Measurements from ENCODE around the gene COX4I2. TPM values are rescaled to one million over a fixed set of nuclear protein-coding genes. Genes with fewer than 3 reads are reported as not detected.

The COX4I2 gene
- total RNA-seq, 1 experiment from 2014 or later = not detected

DNA sequence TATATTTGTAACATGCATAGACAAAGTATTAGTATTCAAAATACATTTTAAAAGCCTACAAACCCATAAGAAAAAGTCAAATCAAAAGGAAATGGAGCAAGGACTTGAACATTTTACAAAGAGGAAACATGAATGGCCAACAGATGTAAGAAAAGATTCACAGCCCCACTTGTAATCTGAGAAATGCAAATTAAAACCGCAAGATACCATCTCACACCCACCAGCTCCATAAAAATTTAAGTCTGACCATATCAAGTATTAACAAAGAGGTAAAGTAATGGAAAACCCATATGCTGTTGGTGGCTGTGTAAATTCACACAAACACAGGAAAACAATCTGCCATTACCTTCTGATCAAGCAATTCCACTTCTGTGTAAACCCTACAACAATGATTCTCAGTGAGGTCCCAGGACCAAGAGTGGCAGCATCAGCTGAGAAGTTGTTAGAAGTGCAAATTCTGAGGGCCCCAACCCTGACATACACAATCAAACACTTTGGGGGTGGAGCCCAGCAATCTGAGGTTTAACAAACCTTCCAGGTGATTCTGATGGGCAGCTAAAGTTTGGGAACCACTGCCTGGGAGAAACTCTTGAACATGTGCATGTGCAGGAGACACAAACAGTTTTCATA is 54.0 kb downstream of the COX4I2 start:
- peak; percentile 1 for DNase-seq
- H4K20me1 ChIP-seq (ENCODE audit: low read length) = peaks cover 7% of the 10 kb centered on the region; the same call in 1 of the 2 replicates
- H3F3A ChIP-seq (ENCODE audit: low read length, unreplicated experiment) = no peaks in the 10 kb centered on the region
- no peaks in the 10 kb centered on the region for H3K9me2 ChIP-seq (replicated peaks; ENCODE audit: low read length)
- no TSS peak for BruUV-seq (replicated peaks)
- intact Hi-C loops (cut with micrococcal nuclease) = no loop called here
- H3K9me3 ChIP-seq (ENCODE audit: low read length) = no peaks in the 10 kb centered on the region
- peaks cover 61% of the 10 kb centered on the region for H3K36me3 ChIP-seq (ENCODE audit: low read depth, low read length)
- no peaks in the 10 kb centered on the region for H3K27me3 ChIP-seq (ENCODE audit: low read length)
- H3K9ac ChIP-seq (ENCODE audit: low read length) = no peak overlapping the region
- H3K79me2 ChIP-seq (ENCODE audit: low read length) = peaks cover 92% of the 10 kb centered on the region
- ChIA-PET POLR2A (ENCODE audit: unreplicated experiment) (interaction anchor here (0.6 kb wide), 1 partner anchor 118 kb away, joined by 4 read pairs; no protein-coding TSS in a partner anchor), CTCF (interaction anchor here (0.7 kb wide), 1 partner anchor 28 kb away, joined by 5 read pairs; no protein-coding TSS in a partner anchor)
- H3K27ac ChIP-seq (ENCODE audit: low read length) = no peak overlapping the region
- TF ChIP-seq CTCF (conservative IDR thresholded peaks at IDR 0.05; ENCODE audit: low read depth, low read length) = no peak
- TF ChIP-seq EZH2 (IDR thresholded peaks at IDR 0.05; ENCODE audit: low read length, unreplicated experiment) = no peak
- no peak for TF ChIP-seq EZH2phosphoT487 (IDR thresholded peaks at IDR 0.05; ENCODE audit: borderline replicate concordance, low read length)
- no peak for ATAC-seq
- H2AFZ ChIP-seq (ENCODE audit: low read length) = no peak overlapping the region
- H3K4me2 ChIP-seq (ENCODE audit: low read length) = no peak overlapping the region
- no peak overlapping the region for H3K4me3 ChIP-seq (ENCODE audit: low read length)
- H3K4me1 ChIP-seq (ENCODE audit: insufficient read depth, low read length) = peaks cover 39% of the 10 kb centered on the region

- Histone ChIP-seq H3K27ac (ENCODE audit: low read length) (no peak overlapping the region), H3K4me2 (ENCODE audit: low read length) (no peak overlapping the region), H3K36me3 (ENCODE audit: low read depth, low read length) (peaks cover 55% of the 10 kb centered on the region), H3K79me2 (ENCODE audit: low read length) (peaks cover 92% of the 10 kb centered on the region), H4K20me1 (ENCODE audit: low read length) (peaks cover 5% of the 10 kb centered on the region; the same call in 1 of the 2 replicates), H3K9me2 (replicated peaks; ENCODE audit: low read length) (no peaks in the 10 kb centered on the region), H2AFZ (ENCODE audit: low read length) (no peak overlapping the region), H3F3A (ENCODE audit: low read length, unreplicated experiment) (no peaks in the 10 kb centered on the region), H3K9ac (ENCODE audit: low read length) (no peak overlapping the region), H3K4me1 (ENCODE audit: insufficient read depth, low read length) (peaks cover 49% of the 10 kb centered on the region), H3K9me3 (ENCODE audit: low read length) (no peaks in the 10 kb centered on the region), H3K4me3 (ENCODE audit: low read length) (no peak overlapping the region), H3K27me3 (ENCODE audit: low read length) (no peaks in the 10 kb centered on the region)
- intact Hi-C loops (cut with micrococcal nuclease) = no loop called here
- BruUV-seq (replicated peaks) = no TSS peak
- no peak for DNase-seq
- TF ChIP-seq EZH2phosphoT487 (IDR thresholded peaks at IDR 0.05; ENCODE audit: borderline replicate concordance, low read length) (no peak), CTCF (conservative IDR thresholded peaks at IDR 0.05; ENCODE audit: low read depth, low read length) (no peak), EZH2 (IDR thresholded peaks at IDR 0.05; ENCODE audit: low read length, unreplicated experiment) (no peak)
- POLR2A ChIA-PET (ENCODE audit: unreplicated experiment) = no interaction called here
- no peak for ATAC-seq
- CTCF ChIA-PET = no interaction called here
Observed at GRCh38 chr20:31693402-31693801, 55.7 kb downstream of the COX4I2 start.

DNA sequence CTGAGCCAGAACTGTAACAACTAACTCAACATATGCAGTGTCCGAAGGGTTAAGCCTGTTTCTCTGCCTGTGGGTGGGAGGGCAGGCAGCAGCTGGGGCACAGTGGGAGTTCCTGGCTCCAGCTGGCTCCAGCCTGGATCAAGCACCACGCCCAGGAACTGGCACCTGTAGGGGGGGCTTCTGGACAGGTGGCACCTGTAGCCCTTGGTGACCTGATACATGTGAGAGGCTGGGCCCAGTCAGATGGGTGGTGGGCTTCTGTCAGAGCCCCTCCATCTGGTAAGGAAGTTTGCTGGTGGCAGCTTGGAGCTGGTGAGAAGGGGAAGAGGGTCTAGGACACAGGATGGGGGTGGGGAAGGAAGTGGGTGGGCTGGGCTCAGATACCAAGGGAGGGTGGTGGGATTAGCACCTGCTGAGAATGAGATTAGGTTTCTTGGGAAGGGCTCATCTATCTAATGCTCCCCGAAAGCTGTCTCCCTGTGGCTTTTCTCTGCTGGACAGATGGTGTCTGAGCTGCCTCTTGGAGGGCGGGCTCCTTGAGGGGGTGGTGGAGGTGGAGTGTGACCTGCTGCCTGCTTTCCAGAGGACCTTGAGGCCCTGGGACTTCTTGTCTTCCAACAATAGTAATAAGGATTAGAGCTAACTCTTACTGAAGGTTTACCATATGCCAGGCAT is 56.4 kb downstream of the COX4I2 start:
- Histone ChIP-seq H3K4me1 (ENCODE audit: insufficient read depth, low read length) (peaks cover 56% of the 10 kb centered on the region), H3K27me3 (ENCODE audit: low read length) (no peaks in the 10 kb centered on the region), H3K4me3 (ENCODE audit: low read length) (no peak overlapping the region), H3K27ac (ENCODE audit: low read length) (peak overlapping the region; percentile 86; the same call in 1 of the 2 replicates), H3K79me2 (ENCODE audit: low read length) (peaks cover 92% of the 10 kb centered on the region), H3K36me3 (ENCODE audit: low read depth, low read length) (peaks cover 55% of the 10 kb centered on the region), H3K4me2 (ENCODE audit: low read length) (no peak overlapping the region), H3K9me3 (ENCODE audit: low read length) (no peaks in the 10 kb centered on the region), H3F3A (ENCODE audit: low read length, unreplicated experiment) (no peaks in the 10 kb centered on the region), H4K20me1 (ENCODE audit: low read length) (no peaks in the 10 kb centered on the region), H3K9ac (ENCODE audit: low read length) (no peak overlapping the region), H2AFZ (ENCODE audit: low read length) (no peak overlapping the region), H3K9me2 (replicated peaks; ENCODE audit: low read length) (no peaks in the 10 kb centered on the region)
- ChIA-PET POLR2A (ENCODE audit: unreplicated experiment) (no interaction called here), CTCF (interaction anchor here (1.5 kb wide), 1 partner anchor 30 kb away, joined by 5 read pairs; no protein-coding TSS in a partner anchor)
- TF ChIP-seq CTCF (conservative IDR thresholded peaks at IDR 0.05; ENCODE audit: low read depth, low read length) = no peak
- TF ChIP-seq EZH2 (IDR thresholded peaks at IDR 0.05; ENCODE audit: low read length, unreplicated experiment) = no peak
- intact Hi-C loops (cut with micrococcal nuclease) = no loop called here
- no peak for ATAC-seq
- no TSS peak for BruUV-seq (replicated peaks)
- DNase-seq = peak; percentile 5

Measured in PC-3 (cell line).